ENCODE data around the gene ZC3H7B. TPM values are rescaled to one million over a fixed set of nuclear protein-coding genes. Genes with fewer than 3 reads are reported as not detected.

ZC3H7B gene
- total and polyA plus RNA-seq, 2 experiments from 2014 or later = 5.7 to 61.5 TPM

- Histone ChIP-seq H3K79me2 (replicated peaks; ENCODE audit: insufficient read depth) (peaks cover 73% of the 10 kb centered on the region), H3K27ac (ENCODE audit: low read depth) (peak overlapping the region; percentile 45; the same call in 1 of the 2 replicates), H3K4me3 (no peak overlapping the region), H3K9me2 (ENCODE audit: insufficient read depth) (no peaks in the 10 kb centered on the region), H3K4me1 (ENCODE audit: insufficient read depth) (peaks cover 10% of the 10 kb centered on the region), H2AFZ (no peak overlapping the region), H3K36me3 (ENCODE audit: insufficient read depth) (peaks cover 75% of the 10 kb centered on the region), H3K27me3 (ENCODE audit: insufficient read depth) (no peaks in the 10 kb centered on the region), H4K20me1 (replicated peaks; ENCODE audit: insufficient read depth) (peaks cover 63% of the 10 kb centered on the region), H3F3A (replicated peaks; ENCODE audit: low read depth) (peaks cover 19% of the 10 kb centered on the region), H3K4me2 (no peak overlapping the region)
- DNase-seq (ENCODE audit: low spot score) (no peak), ATAC-seq (no peak)
- peaks cover 17% of the 10 kb centered on the region for H3K4me1 Mint-ChIP-seq
- no peak overlapping the region for H3K4me3 Mint-ChIP-seq
- no peaks in the 10 kb centered on the region for H3K9me3 Mint-ChIP-seq
- TF ChIP-seq EZH2phosphoT487 (IDR thresholded peaks at IDR 0.05; ENCODE audit: unreplicated experiment) (no peak), POLR2AphosphoS5 (IDR thresholded peaks at IDR 0.05; ENCODE audit: low read depth) (no peak), ETS1 (IDR thresholded peaks at IDR 0.05) (no peak), CREB1 (CRISPR knock-in tag; IDR thresholded peaks at IDR 0.05; ENCODE audit: low read depth) (no peak), JUNB (IDR thresholded peaks at IDR 0.05; ENCODE audit: unreplicated experiment) (no peak), EZH2 (IDR thresholded peaks at IDR 0.05; ENCODE audit: low read depth, unreplicated experiment) (no peak), STAT1 (IDR thresholded peaks at IDR 0.05; ENCODE audit: unreplicated experiment) (no peak), ZNF114 (CRISPR knock-in tag; IDR thresholded peaks at IDR 0.05) (no peak), ZNF462 (CRISPR knock-in tag; IDR thresholded peaks at IDR 0.05) (no peak), REST (IDR thresholded peaks at IDR 0.05; ENCODE audit: unreplicated experiment) (no peak), ZNF331 (CRISPR knock-in tag; IDR thresholded peaks at IDR 0.05; ENCODE audit: low read depth) (no peak)
- no peaks in the 10 kb centered on the region for H3K27me3 Mint-ChIP-seq (ENCODE audit: insufficient read depth, low read depth, poor library complexity)
- peak overlapping the region; percentile 40; the same call in 1 of the 2 replicates for H3K27ac Mint-ChIP-seq
- H3K36me3 Mint-ChIP-seq (ENCODE audit: low read depth) = peaks cover 84% of the 10 kb centered on the region
These were observed 20.5 kb upstream of the ZC3H7B start for GRCh38 chr22:41280854-41281253.
